Adrenal gland (tissue), 12 donors: ENCODE data around the gene HHIPL1. TPM values are rescaled to one million over a fixed set of nuclear protein-coding genes. Genes with fewer than 3 reads are reported as not detected.

Source experiments
- DNase-seq, 7 donors: peaks; one replicate each; pipeline ENCODE4 v3.0.0-alpha.2; 2019 to 2020
- H3K27ac ChIP-seq, 5 donors: fragments of 200-600 bp; sonication (generic) in 4 of 5; 1 replicate in 3 of 5; 2 replicates in 2 of 5; pipeline versions ENCODE4 v1.5.1 to v1.8.0; 2016 to 2020; ENCODE audit warnings: mild to moderate bottlenecking in 1 of 5
- H3K27me3 ChIP-seq: fragments of 200-600 bp; 2 replicates; pipeline ENCODE4 v1.8.0; 2021
- H3K36me3 ChIP-seq, 2 donors: fragments of 200-600 bp; replicated peaks in 1 of 2; 1 replicate in 1 of 2; 2 replicates in 1 of 2; pipeline versions ENCODE4 v1.5.1 to v1.8.0; 2018 to 2022
- H3K4me1 ChIP-seq, 2 donors: fragments of 200-600 bp; replicated peaks in 1 of 2; 1 replicate in 1 of 2; 2 replicates in 1 of 2; pipeline versions ENCODE4 v1.5.1 to v1.8.0; 2018 to 2021
- H3K4me3 ChIP-seq, 4 donors: fragments of 200-600 bp; sonication (generic) in 3 of 4; one replicate each; pipeline ENCODE4 v1.5.1; 2016 to 2018
- H3K9me3 ChIP-seq, 3 donors: fragments of 200-600 bp; sonication (generic) in 1 of 3; replicated peaks in 1 of 3; 1 replicate in 2 of 3; 2 replicates in 1 of 3; pipeline versions ENCODE4 v1.5.1 to v1.8.0; 2016 to 2021
- POLR2A ChIP-seq, 2 donors: fragments of 450-650 bp; IDR thresholded peaks; one replicate each; pipeline ENCODE4 v1.6.1; 2017; ENCODE audit warnings: antibody characterized with exemption in 2 of 2, mild to moderate bottlenecking in 2 of 2, moderate library complexity in 1 of 2
- WGBS, 4 donors: extraction: QIAGEN DNeasy Blood & Tissue Kit in 2 of 4; methylation state at CpG; one replicate each; pipeline versions ENCODE4 v1.1.5 to v1.1.7; 2013 to 2017; 5-methylcytosine and 5-hydroxymethylcytosine counted together
- intact Hi-C, 2 donors: fragments of 100-400 bp; cut with DNase I; formaldehyde crosslinking; loops; one replicate each; pipeline versions ENCODE4 v1.14.1 to v1.15.0; 2022 to 2023
- polyA plus RNA-seq, 3 donors: library from polyadenylated mRNA; stranded (reverse); fragments of 200-250 nt in 2 of 3; fragments of 350-450 nt in 1 of 3; fragmentation: Illumina TruSeq in 1 of 3; extraction: RNeasy Lipid Tissue Mini Kit (QIAGEN cat#74804) in 1 of 3; gene quantifications; one replicate each; pipeline ENCODE4 v1.2.3, GENCODE V29; 2013 to 2014
- total RNA-seq, 9 donors: library from RNA; depleted of rRNA in 4 of 9; stranded (reverse); fragments of >200 nt in 4 of 9; fragments of 120-200 nt in 1 of 9; fragmentation: NEBNext Ultra II Directional in 1 of 9; extraction: Animal tissue kit (Norgen Biotek cat#: 25700) in 1 of 9; gene quantifications; one replicate each; pipeline versions ENCODE4 v1.1.0 to v1.2.4, GENCODE V29; 2013 to 2023
- TF ChIP-seq, protein P1 (sequence below), 6 experiments: fragments of 450-650 bp in 4 of 6; fragments of 200-600 bp in 2 of 6; sonication (generic) in 1 of 6; IDR thresholded peaks; 1 replicate in 5 of 6; 2 replicates in 1 of 6; pipeline versions ENCODE4 v1.5.1 to v1.8.0; 2016 to 2021; ENCODE audit warnings: antibody characterized with exemption in 6 of 6, mild to moderate bottlenecking in 2 of 6, moderate library complexity in 1 of 6
- donor health status: healthy with polysubstance abuse.
- donor health status: Bipolar disorder and iron deficiency.
- donor health status: DM: yes; HTN: yes; CAD: no.
- donor health status: DM: no; HTN: no; CAD: no.
- donor health status: DM: no; HTN: no; CAD: no.
- donor health status: DM: yes; HTN: yes; CAD: no.

HHIPL1 gene
- total and polyA plus RNA-seq, 12 donors: 0.20 to 2.9 (median 1.3) TPM

DNA sequence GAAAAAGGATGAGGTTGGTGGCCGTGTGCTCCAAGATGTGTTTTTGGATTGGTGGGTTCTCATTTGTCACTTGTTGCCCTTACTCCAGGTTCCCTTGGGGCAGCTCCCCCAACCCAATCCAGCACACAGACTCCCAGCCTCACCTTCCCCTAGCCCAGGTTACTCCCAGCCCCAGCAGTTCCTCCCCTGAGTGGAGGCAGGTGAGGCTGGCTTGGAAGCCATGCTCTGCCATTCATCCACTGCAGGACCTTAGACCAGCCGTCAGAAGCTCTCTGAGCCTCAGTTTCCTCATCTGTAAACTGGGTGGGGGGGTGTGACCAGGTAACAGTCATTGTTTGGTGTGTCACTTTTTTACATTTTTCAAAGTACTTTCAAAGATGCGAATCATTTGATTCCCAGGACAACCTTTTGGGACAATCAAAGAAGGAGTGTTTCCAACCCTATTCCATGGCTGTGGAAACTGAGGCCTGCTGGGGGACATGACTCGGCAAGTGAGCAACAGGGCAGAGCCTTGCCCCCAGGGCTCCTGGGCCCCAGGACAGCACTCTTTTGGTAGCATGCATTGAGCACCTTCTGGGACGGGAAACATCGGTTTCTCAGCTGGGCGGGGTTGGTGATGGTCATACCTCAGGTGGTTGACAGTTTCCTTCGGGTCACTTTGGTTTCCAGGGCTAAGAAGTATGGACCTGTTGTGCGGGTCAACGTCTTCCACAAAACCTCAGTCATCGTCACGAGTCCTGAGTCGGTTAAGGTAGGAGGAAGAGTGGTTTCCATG is 46.4 kb downstream of the HHIPL1 start:
- Histone ChIP-seq H3K27me3 (no peaks in the 10 kb centered on the region), H3K36me3 (no peaks in the 10 kb centered on the region), H3K4me3 (no peak overlapping the region), H3K9me3 (no peaks in the 10 kb centered on the region), H3K4me1 (no peaks in the 10 kb centered on the region), H3K27ac (no peak overlapping the region)
- DNase-seq: peak in 1 of 7 donors; percentile 29
- 86 to 90% (median 88%) methylated on average over 10 to 13 of the region's 13 CpGs for WGBS, 4 donors
- intact Hi-C loops: no loop called here
- TF ChIP-seq POLR2A (IDR thresholded peaks at IDR 0.05): no peak
- TF ChIP-seq, protein P1, sequence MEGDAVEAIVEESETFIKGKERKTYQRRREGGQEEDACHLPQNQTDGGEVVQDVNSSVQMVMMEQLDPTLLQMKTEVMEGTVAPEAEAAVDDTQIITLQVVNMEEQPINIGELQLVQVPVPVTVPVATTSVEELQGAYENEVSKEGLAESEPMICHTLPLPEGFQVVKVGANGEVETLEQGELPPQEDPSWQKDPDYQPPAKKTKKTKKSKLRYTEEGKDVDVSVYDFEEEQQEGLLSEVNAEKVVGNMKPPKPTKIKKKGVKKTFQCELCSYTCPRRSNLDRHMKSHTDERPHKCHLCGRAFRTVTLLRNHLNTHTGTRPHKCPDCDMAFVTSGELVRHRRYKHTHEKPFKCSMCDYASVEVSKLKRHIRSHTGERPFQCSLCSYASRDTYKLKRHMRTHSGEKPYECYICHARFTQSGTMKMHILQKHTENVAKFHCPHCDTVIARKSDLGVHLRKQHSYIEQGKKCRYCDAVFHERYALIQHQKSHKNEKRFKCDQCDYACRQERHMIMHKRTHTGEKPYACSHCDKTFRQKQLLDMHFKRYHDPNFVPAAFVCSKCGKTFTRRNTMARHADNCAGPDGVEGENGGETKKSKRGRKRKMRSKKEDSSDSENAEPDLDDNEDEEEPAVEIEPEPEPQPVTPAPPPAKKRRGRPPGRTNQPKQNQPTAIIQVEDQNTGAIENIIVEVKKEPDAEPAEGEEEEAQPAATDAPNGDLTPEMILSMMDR (IDR thresholded peaks at IDR 0.05): no peak

GRCh38 chr14:99693918-99694317 is 49.0 kb downstream of the HHIPL1 start:
- TF ChIP-seq, protein P1 (IDR thresholded peaks at IDR 0.05): no peak
- TF ChIP-seq POLR2A (IDR thresholded peaks at IDR 0.05): no peak
- Histone ChIP-seq H3K4me3 (no peak overlapping the region), H3K27ac (no peak overlapping the region), H3K36me3 (no peaks in the 10 kb centered on the region), H3K9me3 (no peaks in the 10 kb centered on the region), H3K4me1 (no peaks in the 10 kb centered on the region), H3K27me3 (no peaks in the 10 kb centered on the region)
- intact Hi-C loops: no loop called here
- DNase-seq: no peak
- WGBS, 4 donors: 71 to 95% (median 79%) methylated on average over 3 of the region's 3 CpGs

DNA sequence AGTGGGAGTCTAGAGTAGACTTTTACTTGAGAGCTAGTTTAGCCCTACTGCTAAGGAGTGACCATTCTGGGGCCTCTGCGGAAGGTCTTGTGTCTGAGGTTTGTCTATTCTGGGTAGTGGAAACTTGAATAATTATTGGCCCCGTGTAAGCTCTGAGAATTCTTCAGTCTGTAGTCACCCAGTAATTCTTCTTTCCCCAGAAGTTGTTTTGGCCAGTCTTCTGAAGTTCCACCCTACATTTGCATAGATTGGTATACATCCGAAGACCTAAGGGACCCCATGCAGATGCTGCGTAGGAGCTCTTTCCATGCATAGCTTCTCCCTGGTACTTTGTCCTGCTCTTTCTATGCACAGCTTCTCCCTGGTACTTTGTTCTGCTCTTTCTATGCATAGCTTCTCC is 52.0 kb downstream of the HHIPL1 start:
- H3K4me3 ChIP-seq: no peak overlapping the region
- H3K4me1 ChIP-seq: no peaks in the 10 kb centered on the region
- no peaks in the 10 kb centered on the region for H3K9me3 ChIP-seq
- no peak overlapping the region for H3K27ac ChIP-seq
- DNase-seq: no peak
- intact Hi-C loops: no loop called here
- TF ChIP-seq, protein P1 (IDR thresholded peaks at IDR 0.05): no peak
- TF ChIP-seq POLR2A (IDR thresholded peaks at IDR 0.05): no peak
- no peaks in the 10 kb centered on the region for H3K27me3 ChIP-seq
- no peaks in the 10 kb centered on the region for H3K36me3 ChIP-seq
- 86 to 89% (median 88%) methylated on average over 4 of the region's 4 CpGs for WGBS, 4 donors

GRCh38 chr14:99698236-99698635 is 53.3 kb downstream of the HHIPL1 start:
- no peak overlapping the region for H3K27ac ChIP-seq
- DNase-seq: peak in 1 of 7 donors; percentile 29
- 79 to 94% (median 84%) methylated on average over 5 to 6 of the region's 6 CpGs for WGBS, 4 donors
- H3K9me3 ChIP-seq: no peaks in the 10 kb centered on the region
- no peak for TF ChIP-seq POLR2A (IDR thresholded peaks at IDR 0.05)
- TF ChIP-seq, protein P1 (IDR thresholded peaks at IDR 0.05): no peak
- no peaks in the 10 kb centered on the region for H3K4me1 ChIP-seq
- intact Hi-C loops: no loop called here
- H3K4me3 ChIP-seq: no peak overlapping the region
- no peaks in the 10 kb centered on the region for H3K36me3 ChIP-seq
- no peaks in the 10 kb centered on the region for H3K27me3 ChIP-seq
